ENCODE measurements around the gene MED13. TPM values are rescaled to one million over a fixed set of nuclear protein-coding genes. Genes with fewer than 3 reads are reported as not detected.

Gene MED13
- total and polyA plus RNA-seq, 9 of the 15 experiments (the other 6 are each of a cell fraction or from before 2014, with no cell fraction given) = 5.4 to 48.4 (median 28.2) TPM

- peak; percentile 82 for TF ChIP-seq ARID4B (CRISPR knock-in tag; IDR thresholded peaks at IDR 0.05)
- TF ChIP-seq ZNF695 (CRISPR knock-in tag; IDR thresholded peaks at IDR 0.05) = no peak
- TF ChIP-seq ZNF184 (CRISPR knock-in tag; IDR thresholded peaks at IDR 0.05) = no peak
- no peak for TF ChIP-seq NR4A1 (CRISPR knock-in tag; IDR thresholded peaks at IDR 0.05)
- TF ChIP-seq NR4A1 (tag; IDR thresholded peaks at IDR 0.05) = no peak
- 0 out of 4 replicates have a peak, but pooled peaks of 1 of the 2 experiments have one; percentile 27 for TF ChIP-seq RCOR1 (IDR thresholded peaks at IDR 0.05; ENCODE audit: borderline replicate concordance in 1 of 2, low read depth in 2 of 2, low read length in 2 of 2)
- TF ChIP-seq SMARCB1 (IDR thresholded peaks at IDR 0.05; ENCODE audit: insufficient read length, low read depth) = no peak
- no peak for TF ChIP-seq XRCC4 (IDR thresholded peaks at IDR 0.05; ENCODE audit: extremely low read depth, insufficient read depth, insufficient read length)
- no peak for TF ChIP-seq RBM17 (IDR thresholded peaks at IDR 0.05; ENCODE audit: borderline replicate concordance, low read depth, low read length)
- peak; percentile 34 for TF ChIP-seq TEAD4 (IDR thresholded peaks at IDR 0.05; ENCODE audit: low read length)
- no peak for TF ChIP-seq TEAD4 (CRISPR knock-in tag; IDR thresholded peaks at IDR 0.05; ENCODE audit: borderline replicate concordance)
- no peak for TF ChIP-seq COPS2 (conservative IDR thresholded peaks at IDR 0.05)
- TF ChIP-seq ELF1 (tag; IDR thresholded peaks at IDR 0.05) = peak; percentile 40; the same call in 1 of the 2 replicates
- no peak for TF ChIP-seq TGIF2 (CRISPR knock-in tag; IDR thresholded peaks at IDR 0.05)
- TF ChIP-seq CBX2 (IDR thresholded peaks at IDR 0.05; ENCODE audit: insufficient read depth, low read length, poor library complexity, severe bottlenecking) = no peak
- peak; percentile 64 for TF ChIP-seq RB1 (IDR thresholded peaks at IDR 0.05; ENCODE audit: low read depth)
- TF ChIP-seq ZNF431 (CRISPR knock-in tag; IDR thresholded peaks at IDR 0.05) = peak; percentile 70; the same call in 1 of the 2 replicates
- TF ChIP-seq, protein P1, sequence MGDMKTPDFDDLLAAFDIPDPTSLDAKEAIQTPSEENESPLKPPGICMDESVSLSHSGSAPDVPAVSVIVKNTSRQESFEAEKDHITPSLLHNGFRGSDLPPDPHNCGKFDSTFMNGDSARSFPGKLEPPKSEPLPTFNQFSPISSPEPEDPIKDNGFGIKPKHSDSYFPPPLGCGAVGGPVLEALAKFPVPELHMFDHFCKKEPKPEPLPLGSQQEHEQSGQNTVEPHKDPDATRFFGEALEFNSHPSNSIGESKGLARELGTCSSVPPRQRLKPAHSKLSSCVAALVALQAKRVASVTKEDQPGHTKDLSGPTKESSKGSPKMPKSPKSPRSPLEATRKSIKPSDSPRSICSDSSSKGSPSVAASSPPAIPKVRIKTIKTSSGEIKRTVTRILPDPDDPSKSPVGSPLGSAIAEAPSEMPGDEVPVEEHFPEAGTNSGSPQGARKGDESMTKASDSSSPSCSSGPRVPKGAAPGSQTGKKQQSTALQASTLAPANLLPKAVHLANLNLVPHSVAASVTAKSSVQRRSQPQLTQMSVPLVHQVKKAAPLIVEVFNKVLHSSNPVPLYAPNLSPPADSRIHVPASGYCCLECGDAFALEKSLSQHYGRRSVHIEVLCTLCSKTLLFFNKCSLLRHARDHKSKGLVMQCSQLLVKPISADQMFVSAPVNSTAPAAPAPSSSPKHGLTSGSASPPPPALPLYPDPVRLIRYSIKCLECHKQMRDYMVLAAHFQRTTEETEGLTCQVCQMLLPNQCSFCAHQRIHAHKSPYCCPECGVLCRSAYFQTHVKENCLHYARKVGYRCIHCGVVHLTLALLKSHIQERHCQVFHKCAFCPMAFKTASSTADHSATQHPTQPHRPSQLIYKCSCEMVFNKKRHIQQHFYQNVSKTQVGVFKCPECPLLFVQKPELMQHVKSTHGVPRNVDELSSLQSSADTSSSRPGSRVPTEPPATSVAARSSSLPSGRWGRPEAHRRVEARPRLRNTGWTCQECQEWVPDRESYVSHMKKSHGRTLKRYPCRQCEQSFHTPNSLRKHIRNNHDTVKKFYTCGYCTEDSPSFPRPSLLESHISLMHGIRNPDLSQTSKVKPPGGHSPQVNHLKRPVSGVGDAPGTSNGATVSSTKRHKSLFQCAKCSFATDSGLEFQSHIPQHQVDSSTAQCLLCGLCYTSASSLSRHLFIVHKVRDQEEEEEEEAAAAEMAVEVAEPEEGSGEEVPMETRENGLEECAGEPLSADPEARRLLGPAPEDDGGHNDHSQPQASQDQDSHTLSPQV (IDR thresholded peaks at IDR 0.05) = 0 out of 2 replicates have a peak, but pooled peaks have one; percentile 52
- no peak for TF ChIP-seq YBX1 (IDR thresholded peaks at IDR 0.05)
- TF ChIP-seq WHSC1 (IDR thresholded peaks at IDR 0.05; ENCODE audit: low read length) = no peak
Measured at GRCh38 chr17:61927208-61928100, 137.6 kb downstream of the MED13 start, which contains the start of gene INTS2 (continued).
